Dendritic cell treated with granulocyte-macrophage colony-stimulating factor and Interleukin-4, amounts not matched to agents 40 ng/mL and 50 ng/mL, for 4 days (primary cell): ENCODE results near the gene MRPL20.
"Not testable (repeated sequence)": the region's sequence is repeated elsewhere in the genome, so short reads cannot be mapped to it uniquely, and the experiment has no call there.

Experiments
- H3K27ac Mint-ChIP-seq: one replicate; pipeline ENCODE4 v1.8.0; 2022; ENCODE audit warnings: mild to moderate bottlenecking, mixed read lengths
- H3K27me3 Mint-ChIP-seq: one replicate; pipeline ENCODE4 v1.8.0; 2022; ENCODE audit warnings: mild to moderate bottlenecking, mixed read lengths
- H3K36me3 Mint-ChIP-seq: one replicate; pipeline ENCODE4 v1.8.0; 2022; ENCODE audit warnings: low read depth, mixed read lengths
- H3K4me1 Mint-ChIP-seq: one replicate; pipeline ENCODE4 v1.8.0; 2022; ENCODE audit warnings: low read depth, mixed read lengths
- H3K4me3 Mint-ChIP-seq: one replicate; pipeline ENCODE4 v1.8.0; 2022; ENCODE audit warnings: mild to moderate bottlenecking, moderate library complexity, mixed read lengths
- H3K9me3 Mint-ChIP-seq: one replicate; pipeline ENCODE4 v1.8.0; 2022; ENCODE audit warnings: mixed read lengths
- intact Hi-C: fragments of 100-400 bp; cut with micrococcal nuclease; formaldehyde crosslinking; loops from one replicate; pipeline ENCODE4 v1.15.0; 2022

The MRPL20 gene

GRCh38 chr1:1385339-1385738, 21.8 kb downstream of the MRPL20 start:
- H3K9me3 Mint-ChIP-seq, H3K4me3 Mint-ChIP-seq, H3K27me3 Mint-ChIP-seq, intact Hi-C loops, H3K4me1 Mint-ChIP-seq, H3K27ac Mint-ChIP-seq: not testable (repeated sequence)
- H3K36me3 Mint-ChIP-seq = peaks cover 78% of the 10 kb centered on the region

- Mint-ChIP-seq H3K27me3 (no peaks in the 10 kb centered on the region), H3K9me3 (no peaks in the 10 kb centered on the region), H3K4me3 (no peak overlapping the region), H3K4me1 (peaks cover 5% of the 10 kb centered on the region), H3K36me3 (peaks cover 38% of the 10 kb centered on the region), H3K27ac (no peak overlapping the region)
- intact Hi-C loops = no loop called here
These were observed 25.8 kb downstream of the MRPL20 start for GRCh38 chr1:1381294-1381693.

- intact Hi-C loops = no loop called here
- peaks cover 5% of the 10 kb centered on the region for H3K4me1 Mint-ChIP-seq
- no peaks in the 10 kb centered on the region for H3K27me3 Mint-ChIP-seq
- no peaks in the 10 kb centered on the region for H3K9me3 Mint-ChIP-seq
- H3K36me3 Mint-ChIP-seq = peaks cover 33% of the 10 kb centered on the region
- H3K4me3 Mint-ChIP-seq = no peak overlapping the region
- no peak overlapping the region for H3K27ac Mint-ChIP-seq
These were observed 26.2 kb downstream of the MRPL20 start for GRCh38 chr1:1380860-1381259.

- peaks cover 21% of the 10 kb centered on the region for H3K4me1 Mint-ChIP-seq
- intact Hi-C loops = no loop called here
- H3K4me3 Mint-ChIP-seq = no peak overlapping the region
- no peaks in the 10 kb centered on the region for H3K27me3 Mint-ChIP-seq
- peaks cover 41% of the 10 kb centered on the region for H3K36me3 Mint-ChIP-seq
- no peak overlapping the region for H3K27ac Mint-ChIP-seq
- H3K9me3 Mint-ChIP-seq = no peaks in the 10 kb centered on the region
These were observed 29.4 kb downstream of the MRPL20 start for GRCh38 chr1:1377540-1378205.

- intact Hi-C loops = no loop called here
- Mint-ChIP-seq H3K36me3 (peaks cover 39% of the 10 kb centered on the region), H3K4me1 (peaks cover 28% of the 10 kb centered on the region), H3K9me3 (no peaks in the 10 kb centered on the region), H3K27me3 (no peaks in the 10 kb centered on the region), H3K27ac (peak overlapping the region; percentile 93), H3K4me3 (no peak overlapping the region)
These were observed 30.4 kb downstream of the MRPL20 start for GRCh38 chr1:1376551-1377226.

- Mint-ChIP-seq H3K4me3 (peak within 1 kb of the TSS; percentile 82), H3K4me1 (peaks cover 28% of the 10 kb centered on the region)
- intact Hi-C loops = loop anchor here (1.0 kb wide), 1 partner anchor 24 kb away; the partner anchor contains the start of gene CCNL2
These were observed 32.0 kb downstream of the MRPL20 start, which contains the start of gene AURKAIP1 for GRCh38 chr1:1374929-1375662. AURKAIP1 (minus strand) TSS chr1:1375207; CDS start chr1:1374756, 451 bp downstream.

GRCh38 chr1:1374589-1374928, 32.5 kb downstream of the MRPL20 start:
- Mint-ChIP-seq H3K27ac (peak overlapping the region; percentile 93), H3K4me3 (peak overlapping the region; percentile 82), H3K9me3 (no peaks in the 10 kb centered on the region), H3K4me1 (peaks cover 28% of the 10 kb centered on the region), H3K36me3 (peaks cover 27% of the 10 kb centered on the region), H3K27me3 (no peaks in the 10 kb centered on the region)
- intact Hi-C loops = no loop called here

More at GRCh38 chr1:1374929-1375662, 32.0 kb downstream of the MRPL20 start, which contains the start of gene AURKAIP1:
- peaks cover 27% of the 10 kb centered on the region for H3K36me3 Mint-ChIP-seq
- H3K27me3 Mint-ChIP-seq = no peaks in the 10 kb centered on the region
- no peaks in the 10 kb centered on the region for H3K9me3 Mint-ChIP-seq
- H3K27ac Mint-ChIP-seq = peak within 1 kb of the TSS; percentile 93

GRCh38 chr1:1373815-1374588, 33.1 kb downstream of the MRPL20 start:
- intact Hi-C loops = no loop called here
- H3K4me3 Mint-ChIP-seq = peak overlapping the region; percentile 82
- peaks cover 27% of the 10 kb centered on the region for H3K36me3 Mint-ChIP-seq
- H3K27me3 Mint-ChIP-seq = no peaks in the 10 kb centered on the region
- H3K9me3 Mint-ChIP-seq = no peaks in the 10 kb centered on the region
- peak overlapping the region; percentile 93 for H3K27ac Mint-ChIP-seq
- peaks cover 28% of the 10 kb centered on the region for H3K4me1 Mint-ChIP-seq

GRCh38 chr1:1373051-1373814, 33.9 kb downstream of the MRPL20 start:
- Mint-ChIP-seq H3K4me1 (peaks cover 28% of the 10 kb centered on the region), H3K36me3 (peaks cover 27% of the 10 kb centered on the region), H3K4me3 (peak overlapping the region; percentile 82), H3K27ac (no peak overlapping the region), H3K27me3 (no peaks in the 10 kb centered on the region), H3K9me3 (no peaks in the 10 kb centered on the region)
- intact Hi-C loops = no loop called here

- intact Hi-C loops = no loop called here
- Mint-ChIP-seq H3K27me3 (no peaks in the 10 kb centered on the region), H3K9me3 (no peaks in the 10 kb centered on the region), H3K4me1 (peaks cover 28% of the 10 kb centered on the region), H3K27ac (no peak overlapping the region), H3K4me3 (no peak overlapping the region), H3K36me3 (peaks cover 27% of the 10 kb centered on the region)
These were observed 35.1 kb downstream of the MRPL20 start for GRCh38 chr1:1371746-1372711.

- Mint-ChIP-seq H3K9me3 (no peaks in the 10 kb centered on the region), H3K27ac (no peak overlapping the region), H3K4me3 (no peak overlapping the region), H3K27me3 (no peaks in the 10 kb centered on the region), H3K36me3 (peaks cover 27% of the 10 kb centered on the region), H3K4me1 (peaks cover 28% of the 10 kb centered on the region)
- intact Hi-C loops = no loop called here
These were observed 35.7 kb downstream of the MRPL20 start for GRCh38 chr1:1371364-1371745.

- no peak overlapping the region for H3K4me3 Mint-ChIP-seq
- peaks cover 28% of the 10 kb centered on the region for H3K4me1 Mint-ChIP-seq
- H3K27ac Mint-ChIP-seq = no peak overlapping the region
- no peaks in the 10 kb centered on the region for H3K9me3 Mint-ChIP-seq
- H3K36me3 Mint-ChIP-seq = peaks cover 27% of the 10 kb centered on the region
- H3K27me3 Mint-ChIP-seq = no peaks in the 10 kb centered on the region
- intact Hi-C loops = no loop called here
These were observed 36.3 kb downstream of the MRPL20 start for GRCh38 chr1:1370771-1371300.
